GM18498 (cell line): ENCODE results near the gene GRAMD4.

Source experiments
- ATAC-seq: cut with Tn5 transposase; IDR thresholded peaks from one replicate; pipeline ENCODE4 v1.9.1; 2021; ENCODE audit warnings: mild to moderate bottlenecking, moderate library complexity; ENCODE audit not compliant: unreplicated experiment

Gene GRAMD4

GRCh38 chr22:46596032-46596441, 24.1 kb upstream of the GRAMD4 start:
- ATAC-seq, result no peak

GRCh38 chr22:46596819-46597218, 23.4 kb upstream of the GRAMD4 start:
- ATAC-seq, result no peak

GRCh38 chr22:46598224-46598623, 22.0 kb upstream of the GRAMD4 start:
- no peak for ATAC-seq

- no peak for ATAC-seq
Observed at GRCh38 chr22:46598737-46599424, 21.3 kb upstream of the GRAMD4 start.

- ATAC-seq, result no peak
Observed at GRCh38 chr22:46600273-46600796, 19.9 kb upstream of the GRAMD4 start.

- ATAC-seq, result no peak
Observed at GRCh38 chr22:46602025-46602424, 18.2 kb upstream of the GRAMD4 start.

GRCh38 chr22:46604306-46604690, 15.9 kb upstream of the GRAMD4 start:
- no peak for ATAC-seq

GRCh38 chr22:46605117-46605516, 15.1 kb upstream of the GRAMD4 start:
- ATAC-seq, result no peak

GRCh38 chr22:46606886-46607285, 13.3 kb upstream of the GRAMD4 start:
- no peak for ATAC-seq

- ATAC-seq, result no peak
Observed at GRCh38 chr22:46607483-46608114, 12.6 kb upstream of the GRAMD4 start.

- ATAC-seq, result no peak
Observed at GRCh38 chr22:46609175-46609690, 11.0 kb upstream of the GRAMD4 start.

GRCh38 chr22:46609724-46610201, 10.4 kb upstream of the GRAMD4 start:
- ATAC-seq, result no peak

GRCh38 chr22:46610356-46610755, 9.8 kb upstream of the GRAMD4 start:
- no peak for ATAC-seq

GRCh38 chr22:46611189-46611588, 9.0 kb upstream of the GRAMD4 start:
- no peak for ATAC-seq

- no peak for ATAC-seq
Observed at GRCh38 chr22:46612341-46612903, 7.8 kb upstream of the GRAMD4 start.

GRCh38 chr22:46612904-46613605, 7.1 kb upstream of the GRAMD4 start:
- ATAC-seq, result no peak

- ATAC-seq, result no peak
Observed at GRCh38 chr22:46613606-46614021, 6.6 kb upstream of the GRAMD4 start.

- ATAC-seq, result no peak
Observed at GRCh38 chr22:46614025-46614931, 5.9 kb upstream of the GRAMD4 start.

- ATAC-seq, result no peak
Observed at GRCh38 chr22:46617207-46617985, 2.8 kb upstream of the GRAMD4 start.
